IPS-NIHi7 (cell line): Measurements from ENCODE around the gene SMAGP.

Experiments
- DNase-seq: peaks from one replicate; pipeline ENCODE4 v3.0.0; 2012; ENCODE audit warnings: mixed read lengths; ENCODE audit errors: extremely low spot score

SMAGP gene

DNA sequence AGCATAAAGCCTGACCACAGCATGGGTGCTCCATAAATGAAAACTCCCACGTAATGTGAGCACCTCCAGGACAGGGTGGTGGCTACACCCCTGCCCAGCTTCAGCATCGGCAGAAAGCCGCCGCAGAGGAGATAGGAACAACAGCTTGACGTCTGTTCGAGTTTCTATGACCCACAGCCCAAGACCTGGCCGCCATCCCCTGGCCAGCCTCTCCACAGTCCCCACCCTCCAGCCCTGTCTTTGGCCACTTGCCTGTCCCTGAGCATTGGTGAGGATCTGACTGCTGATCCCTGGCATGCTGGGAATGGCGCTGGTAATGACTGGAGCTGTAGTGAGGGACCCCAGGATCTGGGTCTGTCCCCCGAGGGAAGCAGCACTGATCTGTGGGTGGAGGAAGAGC lies 73.7 kb downstream of the SMAGP start:
- DNase-seq = no peak

DNA sequence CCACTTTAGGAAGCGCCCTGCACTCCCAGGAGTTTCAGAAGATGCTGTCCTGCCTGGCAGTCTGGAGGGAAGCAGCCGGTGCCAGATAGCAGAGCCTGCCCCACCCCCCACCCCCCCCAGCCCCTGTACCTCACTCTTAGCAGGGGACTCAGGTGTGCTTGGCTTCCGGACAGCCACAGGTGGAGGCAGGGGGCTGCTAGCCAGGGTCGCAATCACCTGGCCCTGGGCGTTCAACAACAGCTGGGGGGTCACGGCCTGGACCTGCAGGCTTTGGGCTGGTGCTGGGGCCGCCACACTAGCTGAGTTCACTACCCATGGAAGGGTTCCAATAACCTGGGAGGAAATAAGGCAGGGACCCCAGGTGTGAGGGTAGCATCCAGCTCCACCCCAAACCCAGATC lies 74.4 kb downstream of the SMAGP start:
- DNase-seq = no peak
